ENCODE data around the gene MAD1L1.

The MAD1L1 gene

GRCh38 chr7:2112261-2113198, 120.2 kb downstream of the MAD1L1 start:
- peak; percentile 57 for DNase-seq

DNA sequence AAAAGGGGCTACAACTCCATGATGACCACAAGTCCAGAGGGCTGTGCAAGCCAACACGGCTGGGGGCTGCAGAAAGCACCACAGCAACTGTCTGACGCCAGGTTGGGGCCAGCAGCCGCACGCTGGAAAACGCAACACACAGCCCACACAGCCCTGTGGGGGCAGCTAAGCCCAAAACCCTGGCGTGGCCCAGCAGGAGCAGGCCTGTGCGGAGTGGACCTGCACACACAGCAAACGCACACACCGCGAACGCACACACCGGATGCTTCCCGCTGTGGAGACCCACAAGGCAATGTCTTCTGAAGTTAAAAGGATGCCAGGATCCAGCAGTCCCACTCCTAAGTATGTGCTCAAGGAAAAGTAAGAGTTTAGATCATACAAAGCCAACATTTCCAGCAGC, 121.2 kb downstream of the MAD1L1 start:
- no peak for DNase-seq

DNA sequence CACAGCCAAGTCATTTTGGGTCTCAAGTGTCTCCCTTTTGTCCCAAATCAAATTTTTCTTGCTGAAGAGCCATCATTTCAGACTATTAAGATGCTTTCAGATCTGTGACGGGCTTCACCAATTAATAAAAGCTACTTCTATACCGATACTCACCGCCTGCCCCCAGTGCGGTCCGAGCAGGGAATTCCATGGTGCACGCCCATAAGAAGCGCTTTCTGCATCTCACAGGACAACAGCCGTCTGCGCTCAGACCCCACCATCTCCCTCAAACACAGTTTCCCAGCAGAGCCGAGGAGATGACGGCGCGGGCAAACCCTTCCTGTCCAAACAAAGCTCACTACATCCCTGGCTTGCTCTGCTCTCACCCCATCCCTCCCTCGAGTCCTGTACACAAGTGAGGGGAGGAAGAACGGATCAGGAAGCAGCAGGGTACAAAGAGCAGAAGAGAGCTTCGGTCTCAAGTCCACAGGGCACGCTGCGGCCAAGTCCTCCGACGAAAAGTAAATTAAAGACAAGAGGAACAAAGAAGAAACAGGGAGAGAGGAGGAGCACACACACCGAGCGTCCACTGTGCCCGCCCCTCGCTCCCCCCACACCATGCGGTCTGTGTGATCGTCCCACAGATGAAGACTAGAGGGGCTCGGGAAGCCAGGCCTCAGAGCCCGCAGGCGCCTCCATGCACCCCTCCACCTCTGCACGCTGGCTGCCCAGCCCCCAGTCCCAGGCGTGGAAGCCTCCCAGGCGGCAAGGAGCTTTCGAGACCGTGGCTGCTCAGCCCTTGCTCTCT, 121.9 kb downstream of the MAD1L1 start:
- no peak for DNase-seq

GRCh38 chr7:2109936-2110609, 122.7 kb downstream of the MAD1L1 start:
- DNase-seq = peak; percentile 86

DNA sequence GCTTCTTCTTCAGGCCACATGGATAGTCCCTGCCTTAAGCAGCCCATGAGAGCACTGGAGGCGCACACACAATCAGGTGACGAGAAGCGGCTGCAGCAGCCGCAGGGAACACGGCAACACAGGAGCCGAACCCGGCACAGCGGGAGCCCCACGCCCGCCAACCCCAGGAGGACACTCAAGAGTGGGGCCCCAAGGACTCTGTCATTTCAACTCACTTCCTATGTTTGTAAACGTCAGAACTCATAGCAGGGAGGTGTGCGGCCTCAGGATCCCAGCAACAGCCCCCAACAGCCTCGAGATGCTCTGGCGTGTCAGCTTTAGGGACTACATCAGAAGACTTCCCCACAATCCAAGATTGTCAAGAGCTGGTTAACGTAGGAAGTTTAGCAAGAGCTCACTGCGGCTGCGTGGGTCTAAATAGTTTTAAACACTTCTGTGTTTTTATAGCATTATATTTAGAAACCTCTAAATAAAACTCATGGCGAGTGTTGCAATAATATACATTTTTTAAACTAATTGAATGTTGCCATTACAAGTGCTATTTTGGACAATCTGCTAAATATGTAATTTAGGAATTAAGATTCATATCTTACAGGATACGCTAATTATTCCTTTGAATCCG, 123.4 kb downstream of the MAD1L1 start:
- no peak for DNase-seq

GRCh38 chr7:2108501-2109250, 124.1 kb downstream of the MAD1L1 start:
- DNase-seq = no peak

DNA sequence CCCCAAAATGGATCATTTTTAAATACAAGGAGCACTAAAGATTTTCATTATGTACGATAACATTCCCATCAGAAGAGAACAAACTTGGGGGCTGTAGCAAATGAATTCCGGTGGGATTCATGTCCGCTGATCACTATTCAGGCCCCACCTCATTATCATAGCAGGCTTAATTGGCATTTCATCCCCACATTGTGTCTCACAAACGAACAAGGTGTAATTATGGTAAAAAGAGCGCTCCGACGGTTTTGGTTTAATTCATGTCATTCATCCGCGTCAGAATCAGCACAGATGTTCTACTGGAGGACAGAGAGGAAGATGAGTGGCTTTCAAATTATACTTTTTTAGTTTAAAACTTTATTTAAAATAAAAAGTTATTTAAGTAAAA, 124.7 kb downstream of the MAD1L1 start:
- no peak for DNase-seq

GRCh38 chr7:2107386-2108070, 125.2 kb downstream of the MAD1L1 start:
- DNase-seq = no peak

DNA sequence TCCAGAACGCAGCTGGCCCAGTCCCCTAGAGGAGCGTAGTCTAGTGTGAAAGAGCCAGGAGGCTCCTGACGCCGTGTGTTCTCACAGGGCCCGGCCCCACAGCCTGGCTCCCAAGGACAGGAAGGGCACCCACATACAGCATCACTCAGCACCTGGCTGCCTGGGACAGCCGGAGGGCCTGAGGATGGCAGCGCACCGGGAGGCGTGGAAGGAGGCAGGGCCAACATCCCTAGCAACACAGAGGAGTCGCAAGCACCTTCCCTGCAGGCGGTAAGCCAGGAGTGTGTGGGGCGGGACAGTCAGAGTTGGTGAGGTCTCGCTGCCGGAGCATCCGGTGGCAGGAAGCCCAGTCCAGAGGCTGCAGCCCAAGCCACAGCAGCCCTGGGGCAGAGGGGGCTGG, 125.8 kb downstream of the MAD1L1 start:
- DNase-seq = no peak

DNA sequence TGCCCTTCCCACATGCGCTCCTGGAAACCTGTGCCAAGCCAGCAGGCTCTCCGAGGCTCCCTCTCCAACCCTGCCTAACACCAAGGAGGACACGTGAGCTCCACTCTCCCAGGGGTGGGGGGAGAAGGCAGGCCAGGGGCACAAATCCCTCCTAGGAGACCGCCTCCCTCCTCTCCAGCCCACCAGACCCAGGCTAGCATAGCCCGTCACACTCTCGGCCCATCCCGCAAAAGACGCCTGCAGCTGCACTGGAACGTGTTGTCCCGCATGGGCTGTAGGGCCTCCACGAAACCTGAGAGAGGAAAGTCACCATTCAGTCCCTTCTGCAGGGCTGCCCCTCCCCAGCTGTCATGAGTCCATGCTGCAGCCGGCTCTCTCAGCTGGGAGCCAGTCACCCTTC, 126.3 kb downstream of the MAD1L1 start:
- DNase-seq = no peak

DNA sequence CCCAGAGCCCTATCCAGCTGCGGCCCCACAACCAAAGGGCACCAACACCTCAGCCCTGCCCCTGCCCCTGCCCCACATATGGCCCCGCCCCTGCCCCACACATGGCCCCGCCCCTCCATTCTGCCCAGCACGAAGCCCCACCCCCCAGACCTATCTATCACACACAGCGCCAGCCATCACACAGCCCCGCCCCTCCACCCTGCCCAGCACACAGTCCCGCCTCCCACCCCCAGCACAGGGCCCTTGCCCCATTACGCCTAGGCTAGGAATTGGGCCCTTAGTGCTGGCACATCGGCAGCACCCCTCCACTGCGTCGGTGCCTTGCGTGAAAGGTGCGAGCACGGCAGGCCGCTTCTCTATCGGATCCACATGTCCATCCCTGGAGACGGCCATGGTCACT, 126.8 kb downstream of the MAD1L1 start:
- DNase-seq = no peak

GRCh38 chr7:2105280-2105679, 127.5 kb downstream of the MAD1L1 start:
- DNase-seq = no peak

DNA sequence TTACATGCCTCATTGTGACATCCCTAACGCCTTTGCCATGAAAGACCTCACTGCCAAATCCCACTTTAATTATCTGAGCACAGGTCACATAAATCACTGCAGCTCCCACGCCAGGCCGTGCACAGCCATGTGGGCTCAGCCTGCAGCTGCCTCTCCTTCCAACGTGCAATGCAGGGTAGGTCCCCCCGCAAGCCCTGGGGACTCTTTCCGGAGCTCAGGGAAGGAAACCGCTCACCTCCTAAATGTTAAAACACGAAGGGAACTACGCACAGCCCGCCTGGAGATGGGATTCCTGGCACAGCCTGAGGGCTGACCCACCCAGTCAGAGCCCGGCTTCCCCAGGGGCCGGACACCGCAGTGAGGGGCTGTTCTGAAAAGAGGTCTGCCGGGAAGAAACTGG, 128.0 kb downstream of the MAD1L1 start:
- DNase-seq = no peak

- peak; percentile 83 for DNase-seq
Observed at GRCh38 chr7:2104107-2104710, 128.5 kb downstream of the MAD1L1 start.

DNA sequence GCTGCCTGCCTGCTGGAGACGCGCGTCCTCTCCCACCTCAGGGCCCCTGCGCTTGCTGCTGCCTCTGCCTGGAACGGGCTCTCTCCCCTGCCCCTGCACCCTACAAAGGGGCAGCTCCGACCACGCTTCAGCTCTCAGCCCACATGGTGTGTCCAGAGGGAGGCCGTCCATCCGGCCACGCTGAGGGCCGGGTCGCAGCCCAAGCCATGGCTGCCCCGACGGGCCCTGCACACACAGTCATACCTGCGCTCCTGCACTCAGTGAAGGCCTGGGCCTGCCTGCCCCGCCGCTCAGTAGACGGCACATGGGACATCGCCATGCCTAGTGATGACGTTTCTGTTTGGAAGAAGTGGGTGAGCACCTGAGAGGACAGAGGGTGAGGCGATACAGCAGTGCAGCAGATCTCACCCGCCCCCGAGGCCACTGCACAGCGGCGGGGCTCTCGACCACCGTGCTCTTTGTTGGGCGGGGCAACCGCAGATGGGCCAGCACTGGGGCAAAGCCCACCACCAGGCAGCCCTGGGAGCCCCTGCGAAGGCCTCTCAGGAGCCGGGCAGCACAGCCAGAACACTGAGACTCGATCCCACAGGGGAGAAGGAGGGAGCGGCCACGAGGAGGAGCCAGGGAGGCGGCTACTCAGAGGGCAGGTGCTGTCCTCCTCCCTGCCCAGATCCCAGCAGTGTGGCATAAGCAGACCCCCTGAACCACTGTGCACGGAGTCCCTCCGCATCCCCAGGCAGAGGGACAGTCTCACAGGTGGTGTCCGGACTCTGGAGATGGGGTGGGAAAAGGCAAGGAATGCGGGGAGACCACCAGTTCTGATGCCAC, 129.5 kb downstream of the MAD1L1 start:
- no peak for DNase-seq

- DNase-seq = no peak
Observed at GRCh38 chr7:2102375-2102723, 130.4 kb downstream of the MAD1L1 start.

DNA sequence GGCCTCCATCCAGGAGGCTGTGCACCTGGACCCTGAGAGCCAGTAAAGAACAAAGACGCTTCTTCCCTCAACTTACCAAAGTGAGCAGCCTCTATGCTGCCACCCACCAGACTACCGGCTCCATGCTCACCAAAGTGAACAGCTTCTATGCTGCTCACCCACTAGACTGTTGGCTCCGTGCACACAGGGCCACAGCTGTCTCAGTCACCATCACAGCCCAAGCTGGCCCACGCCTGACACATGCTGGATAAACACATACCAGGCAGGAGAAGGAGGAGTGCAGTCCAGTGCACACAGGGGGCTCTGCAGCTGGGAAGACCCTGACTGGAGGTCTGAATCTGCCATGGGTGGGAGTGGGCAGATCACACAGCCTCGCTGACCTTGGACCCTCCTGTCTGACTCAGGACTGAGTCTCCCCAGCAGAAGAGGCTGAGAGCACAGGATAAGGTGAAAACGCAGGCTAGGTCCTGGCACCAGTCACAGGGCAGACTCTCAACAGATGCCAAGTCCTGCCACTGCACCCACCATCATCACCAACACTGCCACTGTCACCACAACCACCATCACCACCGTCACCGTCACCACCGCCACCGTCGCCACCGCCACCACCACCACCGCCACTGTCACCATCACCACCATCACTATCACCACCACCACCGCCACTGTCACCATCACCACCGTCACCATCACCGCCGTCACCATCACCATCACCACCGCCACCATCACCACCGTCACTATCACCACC, 130.9 kb downstream of the MAD1L1 start:
- no peak for DNase-seq

GRCh38 chr7:2100278-2101208, 132.2 kb downstream of the MAD1L1 start:
- DNase-seq = no peak

Data from activated CD4-positive, alpha-beta T cell treated with anti-CD3 and anti-CD28 coated beads, Interleukin-2, Interleukin-6, amounts not matched to agents 100 ng/mL and 50 ng/mL, durations not matched to agents 16 hours and 8 hours (primary cell).